GM12801 (cell line): ENCODE results near the gene FAM217A.

Source experiments
- CTCF ChIP-seq: IDR thresholded peaks from one replicate; pipeline ENCODE4 v1.5.1; 2011; ENCODE audit warnings: control low read depth; ENCODE audit not compliant: insufficient read length; ENCODE audit errors: extremely low read depth

The FAM217A gene

DNA sequence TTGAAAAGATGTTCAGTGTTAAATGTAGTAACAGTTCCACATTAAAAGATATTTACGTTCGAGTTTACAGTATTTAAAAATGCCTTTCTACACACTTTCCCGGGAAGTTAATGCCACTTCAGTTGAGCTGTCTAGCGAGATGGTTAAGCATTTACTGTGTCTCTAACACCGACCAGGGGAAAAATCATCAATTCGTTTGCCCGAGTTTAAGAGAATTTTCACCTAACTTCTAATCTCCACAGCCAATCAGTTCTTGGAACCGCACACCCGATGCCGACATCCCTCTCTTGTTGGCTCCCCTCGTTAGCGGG is 58.2 kb downstream of the FAM217A start:
- TF ChIP-seq CTCF, result no peak

DNA sequence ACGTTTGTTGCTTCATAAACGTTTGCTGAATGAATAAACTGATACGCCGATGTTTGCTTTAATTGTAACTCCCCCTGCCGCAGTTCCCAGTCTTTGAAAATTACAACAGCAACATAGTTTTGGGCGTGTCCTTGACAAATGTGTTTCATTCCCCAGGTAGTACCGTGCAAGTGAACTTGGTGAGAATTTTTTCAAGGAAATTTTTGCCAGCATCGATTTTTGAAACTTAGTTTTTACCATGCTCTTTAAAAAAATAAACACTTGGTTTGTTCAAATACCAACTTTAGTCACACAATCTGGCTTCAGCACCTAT is 60.1 kb downstream of the FAM217A start:
- TF ChIP-seq CTCF, result no peak
